ENCODE data around the gene GUCY2C.

DNA sequence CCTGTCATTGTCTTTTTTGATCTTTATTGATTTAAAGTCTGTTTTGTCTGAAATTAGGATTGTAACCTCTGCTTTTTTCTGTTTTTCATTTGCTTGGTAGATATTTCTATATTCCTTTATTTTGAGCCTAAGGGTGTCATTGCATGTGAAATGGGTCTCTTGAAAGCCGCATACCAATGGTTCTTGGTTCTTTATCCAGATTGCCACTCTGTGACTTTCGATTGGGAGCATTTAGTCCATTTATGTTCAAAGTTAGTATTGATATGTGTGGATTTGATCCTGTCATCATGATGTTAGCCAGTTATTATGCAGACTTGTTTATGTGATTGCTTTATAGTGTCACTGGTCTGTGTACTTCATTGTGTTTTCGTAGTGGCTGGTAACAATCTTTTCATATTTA is 98.9 kb downstream of the GUCY2C start:
- no peak for TF ChIP-seq SMC3 (IDR thresholded peaks at IDR 0.05)
- TF ChIP-seq, protein P1, sequence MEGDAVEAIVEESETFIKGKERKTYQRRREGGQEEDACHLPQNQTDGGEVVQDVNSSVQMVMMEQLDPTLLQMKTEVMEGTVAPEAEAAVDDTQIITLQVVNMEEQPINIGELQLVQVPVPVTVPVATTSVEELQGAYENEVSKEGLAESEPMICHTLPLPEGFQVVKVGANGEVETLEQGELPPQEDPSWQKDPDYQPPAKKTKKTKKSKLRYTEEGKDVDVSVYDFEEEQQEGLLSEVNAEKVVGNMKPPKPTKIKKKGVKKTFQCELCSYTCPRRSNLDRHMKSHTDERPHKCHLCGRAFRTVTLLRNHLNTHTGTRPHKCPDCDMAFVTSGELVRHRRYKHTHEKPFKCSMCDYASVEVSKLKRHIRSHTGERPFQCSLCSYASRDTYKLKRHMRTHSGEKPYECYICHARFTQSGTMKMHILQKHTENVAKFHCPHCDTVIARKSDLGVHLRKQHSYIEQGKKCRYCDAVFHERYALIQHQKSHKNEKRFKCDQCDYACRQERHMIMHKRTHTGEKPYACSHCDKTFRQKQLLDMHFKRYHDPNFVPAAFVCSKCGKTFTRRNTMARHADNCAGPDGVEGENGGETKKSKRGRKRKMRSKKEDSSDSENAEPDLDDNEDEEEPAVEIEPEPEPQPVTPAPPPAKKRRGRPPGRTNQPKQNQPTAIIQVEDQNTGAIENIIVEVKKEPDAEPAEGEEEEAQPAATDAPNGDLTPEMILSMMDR (IDR thresholded peaks at IDR 0.05): no peak
- TF ChIP-seq, protein P2, sequence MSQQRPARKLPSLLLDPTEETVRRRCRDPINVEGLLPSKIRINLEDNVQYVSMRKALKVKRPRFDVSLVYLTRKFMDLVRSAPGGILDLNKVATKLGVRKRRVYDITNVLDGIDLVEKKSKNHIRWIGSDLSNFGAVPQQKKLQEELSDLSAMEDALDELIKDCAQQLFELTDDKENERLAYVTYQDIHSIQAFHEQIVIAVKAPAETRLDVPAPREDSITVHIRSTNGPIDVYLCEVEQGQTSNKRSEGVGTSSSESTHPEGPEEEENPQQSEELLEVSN (IDR thresholded peaks at IDR 0.05; ENCODE audit: borderline replicate concordance, low read depth): no peak
- TF ChIP-seq MYC (IDR thresholded peaks at IDR 0.05; ENCODE audit: borderline replicate concordance, low read length): no peak
- TF ChIP-seq, protein P3, sequence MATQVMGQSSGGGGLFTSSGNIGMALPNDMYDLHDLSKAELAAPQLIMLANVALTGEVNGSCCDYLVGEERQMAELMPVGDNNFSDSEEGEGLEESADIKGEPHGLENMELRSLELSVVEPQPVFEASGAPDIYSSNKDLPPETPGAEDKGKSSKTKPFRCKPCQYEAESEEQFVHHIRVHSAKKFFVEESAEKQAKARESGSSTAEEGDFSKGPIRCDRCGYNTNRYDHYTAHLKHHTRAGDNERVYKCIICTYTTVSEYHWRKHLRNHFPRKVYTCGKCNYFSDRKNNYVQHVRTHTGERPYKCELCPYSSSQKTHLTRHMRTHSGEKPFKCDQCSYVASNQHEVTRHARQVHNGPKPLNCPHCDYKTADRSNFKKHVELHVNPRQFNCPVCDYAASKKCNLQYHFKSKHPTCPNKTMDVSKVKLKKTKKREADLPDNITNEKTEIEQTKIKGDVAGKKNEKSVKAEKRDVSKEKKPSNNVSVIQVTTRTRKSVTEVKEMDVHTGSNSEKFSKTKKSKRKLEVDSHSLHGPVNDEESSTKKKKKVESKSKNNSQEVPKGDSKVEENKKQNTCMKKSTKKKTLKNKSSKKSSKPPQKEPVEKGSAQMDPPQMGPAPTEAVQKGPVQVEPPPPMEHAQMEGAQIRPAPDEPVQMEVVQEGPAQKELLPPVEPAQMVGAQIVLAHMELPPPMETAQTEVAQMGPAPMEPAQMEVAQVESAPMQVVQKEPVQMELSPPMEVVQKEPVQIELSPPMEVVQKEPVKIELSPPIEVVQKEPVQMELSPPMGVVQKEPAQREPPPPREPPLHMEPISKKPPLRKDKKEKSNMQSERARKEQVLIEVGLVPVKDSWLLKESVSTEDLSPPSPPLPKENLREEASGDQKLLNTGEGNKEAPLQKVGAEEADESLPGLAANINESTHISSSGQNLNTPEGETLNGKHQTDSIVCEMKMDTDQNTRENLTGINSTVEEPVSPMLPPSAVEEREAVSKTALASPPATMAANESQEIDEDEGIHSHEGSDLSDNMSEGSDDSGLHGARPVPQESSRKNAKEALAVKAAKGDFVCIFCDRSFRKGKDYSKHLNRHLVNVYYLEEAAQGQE (IDR thresholded peaks at IDR 0.05): no peak
- TF ChIP-seq, protein P4, sequence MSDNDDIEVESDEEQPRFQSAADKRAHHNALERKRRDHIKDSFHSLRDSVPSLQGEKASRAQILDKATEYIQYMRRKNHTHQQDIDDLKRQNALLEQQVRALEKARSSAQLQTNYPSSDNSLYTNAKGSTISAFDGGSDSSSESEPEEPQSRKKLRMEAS (IDR thresholded peaks at IDR 0.05): no peak
- no peak for TF ChIP-seq POLR2A (IDR thresholded peaks at IDR 0.05; ENCODE audit: low read length)
- TF ChIP-seq CHD2 (IDR thresholded peaks at IDR 0.05; ENCODE audit: low read length, partially characterized antibody): no peak
- TF ChIP-seq, protein P5, sequence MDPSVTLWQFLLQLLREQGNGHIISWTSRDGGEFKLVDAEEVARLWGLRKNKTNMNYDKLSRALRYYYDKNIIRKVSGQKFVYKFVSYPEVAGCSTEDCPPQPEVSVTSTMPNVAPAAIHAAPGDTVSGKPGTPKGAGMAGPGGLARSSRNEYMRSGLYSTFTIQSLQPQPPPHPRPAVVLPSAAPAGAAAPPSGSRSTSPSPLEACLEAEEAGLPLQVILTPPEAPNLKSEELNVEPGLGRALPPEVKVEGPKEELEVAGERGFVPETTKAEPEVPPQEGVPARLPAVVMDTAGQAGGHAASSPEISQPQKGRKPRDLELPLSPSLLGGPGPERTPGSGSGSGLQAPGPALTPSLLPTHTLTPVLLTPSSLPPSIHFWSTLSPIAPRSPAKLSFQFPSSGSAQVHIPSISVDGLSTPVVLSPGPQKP (IDR thresholded peaks at IDR 0.05; ENCODE audit: low read depth, low read length): no peak
